PFSK-1 (cell line): ENCODE data around the gene DPP6.

Experiments
- FOXP2 ChIP-seq: optimal IDR thresholded peaks from 2 replicates; pipeline ENCODE3; 2011; ENCODE audit warnings: borderline replicate concordance, control low read depth, inconsistent platforms; ENCODE audit not compliant: insufficient read depth; ENCODE audit errors: extremely low read length, extremely low read depth
- POLR2AphosphoS5 ChIP-seq: IDR thresholded peaks from 2 replicates; pipeline ENCODE4 v1.6.1; 2012; ENCODE audit warnings: low read depth, mild to moderate bottlenecking, control low read depth, low read length, moderate library complexity
- REST ChIP-seq, 2 experiments: IDR thresholded peaks; 2 replicates each; pipeline versions ENCODE4 v1.6.1 to v1.8.0; 2011 to 2012; ENCODE audit warnings: low read depth in 2 of 2, low read length in 2 of 2, control low read depth in 1 of 2, inconsistent platforms in 1 of 2, mild to moderate bottlenecking in 1 of 2, moderate library complexity in 1 of 2; ENCODE audit not compliant: insufficient read depth in 1 of 2
- SIN3A ChIP-seq: IDR thresholded peaks from 2 replicates; pipeline ENCODE4 v1.6.1; 2012; ENCODE audit warnings: mild to moderate bottlenecking, low read length, moderate library complexity, borderline replicate concordance; ENCODE audit not compliant: insufficient read depth
- TAF1 ChIP-seq: IDR thresholded peaks from 2 replicates; pipeline ENCODE4 v1.6.1; 2012; ENCODE audit warnings: low read length, control low read depth, borderline replicate concordance; ENCODE audit not compliant: insufficient read depth

The DPP6 gene

GRCh38 chr7:154861589-154861988, 809.4 kb downstream of the DPP6 start:
- no peak for TF ChIP-seq FOXP2
- TF ChIP-seq POLR2AphosphoS5: no peak
- TF ChIP-seq TAF1: no peak
- no peak for TF ChIP-seq SIN3A
- no peak for TF ChIP-seq REST (IDR thresholded peaks at IDR 0.05; ENCODE audit: insufficient read depth in 1 of 2, low read depth in 2 of 2, low read length in 2 of 2)

GRCh38 chr7:154862153-154862791, 810.1 kb downstream of the DPP6 start:
- TF ChIP-seq FOXP2: no peak
- TF ChIP-seq REST (IDR thresholded peaks at IDR 0.05; ENCODE audit: insufficient read depth in 1 of 2, low read depth in 2 of 2, low read length in 2 of 2): no peak
- TF ChIP-seq TAF1: no peak
- no peak for TF ChIP-seq SIN3A
- TF ChIP-seq POLR2AphosphoS5: no peak

- TF ChIP-seq FOXP2 (no peak), SIN3A (no peak), TAF1 (no peak), REST (IDR thresholded peaks at IDR 0.05; ENCODE audit: insufficient read depth in 1 of 2, low read depth in 2 of 2, low read length in 2 of 2) (no peak), POLR2AphosphoS5 (no peak)
These were observed 811.7 kb downstream of the DPP6 start for GRCh38 chr7:154863766-154864522.

- TF ChIP-seq SIN3A (no peak), POLR2AphosphoS5 (no peak), REST (IDR thresholded peaks at IDR 0.05; ENCODE audit: insufficient read depth in 1 of 2, low read depth in 2 of 2, low read length in 2 of 2) (no peak), TAF1 (no peak), FOXP2 (no peak)
These were observed 812.3 kb downstream of the DPP6 start for GRCh38 chr7:154864523-154864891.

- TF ChIP-seq REST (IDR thresholded peaks at IDR 0.05; ENCODE audit: insufficient read depth in 1 of 2, low read depth in 2 of 2, low read length in 2 of 2) (no peak), SIN3A (no peak), FOXP2 (no peak), TAF1 (no peak), POLR2AphosphoS5 (no peak)
These were observed 813.9 kb downstream of the DPP6 start for GRCh38 chr7:154865984-154866685.
